Renal cortical epithelial cell (primary cell): ENCODE results near the gene PKP3. TPM values are rescaled to one million over a fixed set of nuclear protein-coding genes. Genes with fewer than 3 reads are reported as not detected.
A peak's percentile ranks its signal among the peaks of the same experiment; 100 is the strongest.
"Not testable (repeated sequence)": the region's sequence is repeated elsewhere in the genome, so short reads cannot be mapped to it uniquely, and the experiment has no call there.

Experiments used
- DNase-seq: peaks from one replicate; pipeline ENCODE4 v3.0.0-alpha.2; 2011; ENCODE audit warnings: low read depth
- total RNA-seq: library from RNA; depleted of rRNA; stranded (reverse); fragments of >200 nt; gene quantifications from 2 replicates; pipeline ENCODE4 v1.2.3, GENCODE V29; 2014

The PKP3 gene
- total RNA-seq, 1 donor from 2014 or later: 1.7 TPM

DNA sequence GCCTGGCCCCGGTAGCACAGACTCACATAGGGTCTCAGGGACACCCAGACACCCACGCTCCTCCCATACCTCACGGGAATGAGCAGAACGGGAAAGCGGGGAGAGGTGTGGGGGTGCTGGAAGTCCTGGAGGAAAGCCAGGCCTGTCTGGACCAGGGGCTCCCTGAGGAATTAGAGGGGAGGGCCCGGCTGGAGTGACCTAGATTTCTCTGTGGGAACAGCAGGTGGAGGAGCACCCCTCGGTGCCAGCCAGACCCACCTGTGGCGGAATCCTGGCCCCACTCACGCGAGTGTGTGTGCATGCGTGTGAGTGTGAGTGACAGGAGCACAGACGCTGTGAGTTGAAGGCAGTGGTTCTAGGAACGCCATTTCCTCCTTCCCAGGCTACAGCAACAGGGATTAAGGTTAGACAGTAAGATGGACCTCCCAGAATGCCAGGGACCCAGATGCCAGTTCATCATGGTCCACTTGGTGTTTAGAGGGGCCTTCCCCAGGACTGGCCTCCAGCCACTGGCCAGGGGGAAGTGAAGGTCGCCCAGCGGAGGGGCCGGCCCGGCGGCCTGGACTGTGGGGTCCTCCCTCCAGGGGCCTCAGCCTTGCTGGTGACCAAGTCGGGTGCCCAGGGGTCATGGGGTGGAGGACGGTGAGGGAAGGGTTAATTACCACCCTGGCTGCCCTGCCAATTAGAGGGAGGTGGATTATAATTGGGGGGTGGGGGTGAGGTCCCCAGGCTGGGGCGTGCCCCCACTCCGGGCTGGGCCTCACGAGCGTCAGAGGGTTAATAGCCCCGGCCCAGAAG, 1.0 kb downstream of the PKP3 start:
- no peak for DNase-seq

DNA sequence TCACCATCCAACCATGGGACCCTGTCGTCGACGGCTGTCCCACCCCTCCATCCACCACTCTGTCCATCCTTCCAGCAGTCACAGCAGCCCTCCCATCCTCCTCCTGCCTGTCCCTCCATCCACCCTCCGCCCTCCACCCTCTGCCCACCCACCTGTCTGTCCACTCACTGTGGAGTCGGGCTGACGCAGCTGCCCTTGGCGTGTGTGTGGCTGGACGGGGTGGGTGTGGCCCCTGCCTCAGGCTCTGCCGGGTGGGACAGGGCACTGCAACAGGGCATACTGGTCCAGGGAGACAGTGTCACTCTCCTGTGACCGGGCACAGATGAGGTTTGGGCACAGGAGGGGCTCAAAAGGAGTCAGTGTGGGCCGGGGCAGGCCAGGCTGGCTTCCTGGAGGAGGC, 1.9 kb downstream of the PKP3 start:
- no peak for DNase-seq

DNA sequence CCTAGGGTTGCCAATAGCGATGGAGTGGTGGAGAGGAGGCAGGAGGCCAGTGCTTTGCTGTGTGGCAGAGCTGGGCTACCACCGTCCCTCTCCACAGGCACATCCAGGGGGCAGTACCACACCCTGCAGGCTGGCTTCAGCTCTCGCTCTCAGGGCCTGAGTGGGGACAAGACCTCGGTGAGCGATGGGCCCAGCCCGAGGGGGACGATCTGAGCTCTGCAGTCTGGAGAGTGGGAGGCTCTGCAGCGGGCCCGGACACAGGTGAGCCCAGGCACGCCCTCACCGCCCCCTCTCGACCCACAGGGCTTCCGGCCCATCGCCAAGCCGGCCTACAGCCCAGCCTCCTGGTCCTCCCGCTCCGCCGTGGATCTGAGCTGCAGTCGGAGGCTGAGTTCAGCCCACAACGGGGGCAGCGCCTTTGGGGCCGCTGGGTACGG, 2.5 kb downstream of the PKP3 start:
- DNase-seq: peak; percentile 46

DNA sequence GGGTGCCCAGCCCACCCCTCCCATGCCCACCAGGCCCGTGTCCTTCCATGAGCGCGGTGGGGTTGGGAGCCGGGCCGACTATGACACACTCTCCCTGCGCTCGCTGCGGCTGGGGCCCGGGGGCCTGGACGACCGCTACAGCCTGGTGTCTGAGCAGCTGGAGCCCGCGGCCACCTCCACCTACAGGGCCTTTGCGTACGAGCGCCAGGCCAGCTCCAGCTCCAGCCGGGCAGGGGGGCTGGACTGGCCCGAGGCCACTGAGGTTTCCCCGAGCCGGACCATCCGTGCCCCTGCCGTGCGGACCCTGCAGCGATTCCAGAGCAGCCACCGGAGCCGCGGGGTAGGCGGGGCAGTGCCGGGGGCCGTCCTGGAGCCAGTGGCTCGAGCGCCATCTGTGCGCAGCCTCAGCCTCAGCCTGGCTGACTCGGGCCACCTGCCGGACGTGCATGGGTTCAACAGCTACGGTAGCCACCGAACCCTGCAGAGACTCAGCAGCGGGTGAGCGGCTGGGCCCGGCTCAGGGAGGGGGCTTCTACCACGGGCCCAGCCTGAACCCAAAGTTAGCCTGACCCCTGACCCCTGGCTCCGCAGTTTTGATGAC, 3.0 kb downstream of the PKP3 start:
- DNase-seq: peak; percentile 45

DNA sequence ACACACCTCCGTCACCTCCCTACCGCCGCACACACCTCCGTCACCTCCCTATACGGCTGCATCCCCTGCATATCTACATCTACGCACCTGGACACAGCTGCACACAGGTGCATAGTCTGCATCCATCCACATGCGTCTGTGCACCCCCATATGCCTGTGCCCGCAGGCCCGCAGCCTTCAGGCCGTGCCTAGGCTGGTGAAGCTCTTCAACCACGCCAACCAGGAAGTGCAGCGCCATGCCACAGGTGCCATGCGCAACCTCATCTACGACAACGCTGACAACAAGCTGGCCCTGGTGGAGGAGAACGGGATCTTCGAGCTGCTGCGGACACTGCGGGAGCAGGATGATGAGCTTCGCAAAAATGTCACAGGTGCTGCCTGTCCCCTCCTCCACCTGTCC, 4.8 kb downstream of the PKP3 start:
- DNase-seq: no peak

DNA sequence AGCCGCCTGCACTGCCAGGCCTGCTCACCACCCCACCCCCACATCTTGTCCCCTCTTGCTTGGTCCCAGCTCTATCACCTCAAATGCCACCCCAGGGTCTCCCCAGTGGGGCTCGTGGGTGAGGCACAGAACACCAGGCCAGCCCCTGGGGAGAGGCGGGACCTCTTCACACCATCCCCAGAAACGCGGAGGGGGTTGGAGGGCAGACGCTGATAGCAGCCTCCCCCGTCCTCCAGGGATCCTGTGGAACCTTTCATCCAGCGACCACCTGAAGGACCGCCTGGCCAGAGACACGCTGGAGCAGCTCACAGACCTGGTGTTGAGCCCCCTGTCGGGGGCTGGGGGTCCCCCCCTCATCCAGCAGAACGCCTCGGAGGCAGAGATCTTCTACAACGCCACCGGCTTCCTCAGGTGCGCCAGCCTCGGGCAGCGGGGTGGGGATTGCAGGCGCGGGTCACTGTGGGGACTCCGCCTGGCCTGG, 5.8 kb downstream of the PKP3 start:
- no peak for DNase-seq

DNA sequence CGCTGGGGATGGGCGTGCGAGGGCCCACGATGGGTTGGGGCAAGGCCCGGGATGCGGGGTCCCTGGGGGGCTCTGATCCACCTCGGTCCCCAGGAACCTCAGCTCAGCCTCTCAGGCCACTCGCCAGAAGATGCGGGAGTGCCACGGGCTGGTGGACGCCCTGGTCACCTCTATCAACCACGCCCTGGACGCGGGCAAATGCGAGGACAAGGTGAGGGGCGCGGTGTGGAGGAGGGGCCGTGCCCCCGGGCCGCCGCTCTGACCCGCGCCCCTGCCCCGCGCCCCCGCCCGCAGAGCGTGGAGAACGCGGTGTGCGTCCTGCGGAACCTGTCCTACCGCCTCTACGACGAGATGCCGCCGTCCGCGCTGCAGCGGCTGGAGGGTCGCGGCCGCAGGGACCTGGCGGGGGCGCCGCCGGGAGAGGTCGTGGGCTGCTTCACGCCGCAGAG, 6.3 kb downstream of the PKP3 start:
- no peak for DNase-seq

DNA sequence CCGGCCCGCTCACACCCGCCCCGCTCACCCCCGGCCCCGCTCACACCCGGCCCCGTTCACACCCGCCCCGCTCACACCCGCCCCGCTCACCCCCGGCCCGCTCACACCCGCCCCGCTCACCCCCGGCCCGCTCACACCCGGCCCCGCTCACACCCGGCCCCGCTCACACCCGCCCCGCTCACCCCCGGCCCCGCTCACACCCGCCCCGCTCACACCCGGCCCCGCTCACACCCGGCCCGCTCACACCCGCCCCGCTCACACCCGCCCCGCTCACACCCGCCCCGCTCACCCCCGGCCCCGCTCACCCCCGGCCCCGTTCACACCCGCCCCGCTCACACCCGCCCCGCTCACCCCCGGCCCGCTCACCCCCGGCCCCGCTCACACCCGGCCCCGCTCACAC, 7.2 kb downstream of the PKP3 start:
- not testable (repeated sequence) for DNase-seq

DNA sequence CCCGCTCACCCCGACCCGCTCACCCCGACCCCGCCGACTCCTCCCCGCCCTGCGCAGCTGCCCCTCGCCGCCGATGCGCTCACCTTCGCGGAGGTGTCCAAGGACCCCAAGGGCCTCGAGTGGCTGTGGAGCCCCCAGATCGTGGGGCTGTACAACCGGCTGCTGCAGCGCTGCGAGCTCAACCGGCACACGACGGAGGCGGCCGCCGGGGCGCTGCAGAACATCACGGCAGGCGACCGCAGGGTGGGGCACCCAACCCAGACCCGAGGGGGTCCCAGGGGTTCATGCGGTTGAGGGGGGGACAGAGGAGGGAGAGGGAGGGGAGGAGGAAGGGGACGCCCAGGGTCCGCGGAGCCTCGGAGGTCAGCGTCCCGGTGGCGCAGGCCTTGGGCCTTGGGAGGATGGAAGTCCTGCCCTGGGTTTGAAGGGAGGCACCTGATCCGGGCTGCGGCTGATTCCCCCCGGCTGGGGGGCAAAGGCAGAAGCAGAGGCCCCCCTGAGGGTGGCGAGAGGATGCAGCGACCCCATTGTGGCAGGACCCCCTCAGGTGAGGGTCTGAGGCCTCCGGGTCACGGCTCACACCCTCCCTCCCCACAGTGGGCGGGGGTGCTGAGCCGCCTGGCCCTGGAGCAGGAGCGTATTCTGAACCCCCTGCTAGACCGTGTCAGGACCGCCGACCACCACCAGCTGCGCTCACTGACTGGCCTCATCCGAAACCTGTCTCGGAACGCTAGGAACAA, 9.2 kb downstream of the PKP3 start:
- no peak for DNase-seq

DNA sequence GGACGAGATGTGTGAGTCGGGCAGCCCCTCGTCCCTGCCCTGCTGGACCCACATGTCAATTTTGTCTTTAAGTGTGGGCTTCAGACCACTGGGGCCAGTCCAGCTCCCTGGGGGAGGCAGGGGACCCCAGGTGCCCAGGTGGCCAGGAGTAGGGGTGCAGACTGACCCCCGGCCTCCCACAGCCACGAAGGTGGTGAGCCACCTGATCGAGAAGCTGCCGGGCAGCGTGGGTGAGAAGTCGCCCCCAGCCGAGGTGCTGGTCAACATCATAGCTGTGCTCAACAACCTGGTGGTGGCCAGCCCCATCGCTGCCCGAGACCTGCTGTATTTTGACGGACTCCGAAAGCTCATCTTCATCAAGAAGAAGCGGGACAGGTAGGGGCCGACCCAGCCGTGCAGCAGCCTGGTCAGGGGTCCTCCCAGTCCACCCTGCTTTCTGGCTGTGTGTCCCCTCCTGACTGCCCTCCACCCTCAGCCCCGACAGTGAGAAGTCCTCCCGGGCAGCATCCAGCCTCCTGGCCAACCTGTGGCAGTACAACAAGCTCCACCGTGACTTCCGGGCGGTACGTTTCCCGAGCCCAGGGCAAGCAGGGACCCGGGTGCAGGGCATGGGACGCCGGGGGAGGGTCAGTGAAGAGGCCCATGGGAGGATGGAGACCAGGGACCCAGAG, 9.9 kb downstream of the PKP3 start:
- no peak for DNase-seq

DNA sequence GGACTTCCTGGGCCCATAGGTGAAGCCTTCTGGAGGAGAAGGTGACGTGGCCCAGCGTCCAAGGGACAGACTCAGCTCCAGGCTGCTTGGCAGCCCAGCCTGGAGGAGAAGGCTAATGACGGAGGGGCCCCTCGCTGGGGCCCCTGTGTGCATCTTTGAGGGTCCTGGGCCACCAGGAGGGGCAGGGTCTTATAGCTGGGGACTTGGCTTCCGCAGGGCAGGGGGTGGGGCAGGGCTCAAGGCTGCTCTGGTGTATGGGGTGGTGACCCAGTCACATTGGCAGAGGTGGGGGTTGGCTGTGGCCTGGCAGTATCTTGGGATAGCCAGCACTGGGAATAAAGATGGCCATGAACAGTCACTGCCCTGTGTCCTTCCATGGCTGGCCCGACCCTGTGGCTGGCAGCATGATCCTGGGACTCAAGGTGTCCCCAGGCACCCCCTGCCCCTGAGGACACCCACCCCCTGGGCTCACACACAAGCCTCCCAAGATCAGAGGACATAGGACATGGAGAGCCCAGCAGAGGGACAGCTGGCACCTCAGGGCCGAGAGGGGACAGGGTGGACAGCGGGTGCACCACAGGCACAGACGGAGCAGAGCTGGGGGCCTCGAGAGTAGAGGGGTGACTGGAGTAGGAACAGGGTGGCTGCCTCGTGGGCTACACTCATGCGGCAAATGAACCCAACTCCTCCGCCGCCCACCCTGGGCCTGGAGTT, 10.7 kb downstream of the PKP3 start:
- no peak for DNase-seq

DNA sequence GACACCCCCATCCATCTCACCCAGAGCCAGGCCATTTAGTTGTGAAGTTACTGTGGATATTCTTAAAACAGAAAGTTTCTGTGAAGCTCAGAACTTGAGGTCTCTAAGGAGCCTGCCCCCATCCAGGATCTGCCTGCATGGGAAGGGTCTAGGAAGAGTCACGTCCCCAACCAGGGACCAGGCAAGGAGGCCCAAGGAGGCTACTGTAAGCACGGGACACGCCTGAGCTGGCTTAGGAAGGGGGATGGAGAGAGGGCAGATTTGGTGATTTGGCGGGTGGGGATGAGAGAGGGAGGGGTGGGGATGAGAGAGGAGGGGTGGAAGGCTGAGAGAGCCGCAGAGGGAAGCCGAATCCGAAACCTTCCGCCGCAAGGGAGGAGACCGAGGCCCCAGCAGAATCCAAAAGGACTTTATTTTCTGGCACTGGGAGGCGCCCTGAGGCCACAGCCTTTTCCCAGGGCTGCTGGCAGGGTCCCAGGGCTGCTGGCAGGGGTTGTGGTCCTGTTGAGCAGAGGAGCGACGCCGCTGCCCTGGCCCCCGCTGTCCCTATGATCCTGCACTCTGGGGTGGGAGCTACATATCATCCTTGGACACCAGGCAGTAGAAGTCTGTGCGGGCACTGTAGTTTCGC, 11.4 kb downstream of the PKP3 start:
- no peak for DNase-seq

DNA sequence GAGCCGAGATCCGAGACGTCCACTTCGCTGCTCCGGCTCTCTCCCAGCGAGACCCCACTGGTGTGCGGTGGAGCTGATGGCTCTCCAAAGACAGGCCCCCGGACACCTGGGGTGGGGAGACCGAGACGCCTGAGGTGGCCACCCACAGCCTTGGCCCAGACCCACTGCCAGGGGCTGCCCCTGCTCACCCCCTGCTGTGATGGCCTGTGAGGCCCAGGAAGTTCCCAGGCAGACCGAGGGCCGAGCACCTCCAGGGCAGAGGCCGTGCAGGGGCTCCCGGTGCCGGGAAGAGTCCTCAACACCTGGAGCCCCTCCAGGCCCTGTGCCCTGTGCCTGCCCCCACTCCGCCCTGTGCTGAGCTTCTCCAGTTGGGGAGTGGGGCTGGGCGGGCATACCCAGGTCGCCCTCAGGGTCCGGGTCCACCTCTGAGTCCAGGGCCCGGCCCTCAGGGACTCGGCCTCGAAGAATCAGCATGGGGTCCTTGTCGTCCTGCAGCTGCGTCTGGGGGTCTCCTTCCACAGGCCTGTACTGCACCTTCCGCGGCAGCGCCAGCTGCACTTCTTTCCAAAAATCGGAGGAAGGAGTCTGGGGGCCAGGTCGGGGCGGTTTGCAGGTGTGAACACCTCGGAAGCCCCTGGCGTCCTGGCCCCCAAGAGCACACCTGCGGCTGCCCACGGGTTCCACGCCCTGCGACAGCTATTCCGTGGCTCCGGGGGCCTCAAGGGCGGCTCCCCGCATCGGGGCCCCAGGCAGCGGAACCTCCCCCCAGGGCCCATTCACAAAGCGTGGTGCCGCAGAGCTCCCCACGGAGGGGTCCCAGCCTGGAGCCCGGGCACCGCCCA, 12.2 kb downstream of the PKP3 start:
- DNase-seq: no peak

DNA sequence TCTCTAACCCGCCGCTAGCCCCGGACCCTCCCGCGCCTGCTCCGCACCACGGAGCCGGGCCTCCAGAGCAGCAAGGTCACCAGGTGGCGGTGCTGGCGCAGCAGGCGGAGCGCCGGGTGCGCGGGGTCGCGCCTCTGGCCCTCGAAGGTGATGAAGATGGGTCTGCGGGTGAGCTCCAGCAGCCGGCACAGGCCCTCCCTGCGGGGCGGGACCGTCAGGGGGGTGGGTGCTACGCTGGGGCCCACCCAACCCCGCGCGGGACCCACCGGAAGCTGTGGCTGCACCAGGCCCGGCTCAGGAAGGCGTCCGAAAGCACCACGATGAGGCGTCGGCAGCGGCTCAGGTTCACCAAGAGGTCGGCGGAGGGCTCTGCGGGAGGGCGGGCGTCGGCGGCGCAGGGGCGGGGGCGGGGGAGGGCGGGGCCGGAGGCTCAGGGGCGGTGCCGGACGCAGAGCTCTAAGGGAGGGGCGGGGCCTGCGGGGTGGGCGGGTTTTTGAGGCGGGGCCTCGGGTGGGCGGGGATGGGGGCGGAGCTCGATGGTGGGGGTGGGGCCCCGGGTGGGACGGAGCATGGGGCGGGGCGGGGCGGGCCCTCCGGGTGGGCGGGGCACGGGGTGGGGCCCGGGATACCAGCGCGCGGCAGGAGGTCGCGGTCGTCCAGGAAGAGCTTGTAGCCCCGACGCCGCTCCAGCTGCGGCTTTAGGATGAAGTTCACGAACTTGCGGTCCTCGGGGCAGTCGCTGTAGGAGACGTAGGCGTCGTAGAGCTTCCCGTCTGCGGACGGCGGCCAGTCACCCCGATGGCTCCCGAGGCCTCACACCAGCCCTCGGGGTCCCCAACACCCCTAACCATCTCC, 13.0 kb downstream of the PKP3 start:
- DNase-seq: peak; percentile 42

DNA sequence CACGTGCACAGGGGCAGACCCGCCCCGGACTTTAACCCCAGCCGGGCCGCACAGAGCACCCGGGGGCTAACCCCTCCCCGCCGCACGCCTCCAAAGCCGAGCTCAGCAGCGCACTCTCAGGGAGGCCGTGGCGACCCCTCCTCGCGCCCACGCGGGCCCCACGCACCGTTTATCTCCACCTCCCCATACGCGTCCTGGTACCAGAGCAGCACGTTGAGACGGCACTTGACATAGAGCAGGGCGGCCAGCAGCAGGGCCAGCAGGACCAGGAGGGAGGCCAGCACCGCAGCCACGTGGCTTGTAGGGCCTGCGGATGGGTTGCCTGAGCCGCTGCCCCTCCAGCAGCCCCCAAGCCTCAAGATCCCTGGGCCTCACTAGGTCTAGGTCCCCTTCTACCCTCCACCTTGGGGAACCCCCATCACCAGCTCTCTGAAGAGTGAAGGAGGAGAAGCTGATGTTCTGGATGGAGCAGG, 13.7 kb downstream of the PKP3 start:
- no peak for DNase-seq

DNA sequence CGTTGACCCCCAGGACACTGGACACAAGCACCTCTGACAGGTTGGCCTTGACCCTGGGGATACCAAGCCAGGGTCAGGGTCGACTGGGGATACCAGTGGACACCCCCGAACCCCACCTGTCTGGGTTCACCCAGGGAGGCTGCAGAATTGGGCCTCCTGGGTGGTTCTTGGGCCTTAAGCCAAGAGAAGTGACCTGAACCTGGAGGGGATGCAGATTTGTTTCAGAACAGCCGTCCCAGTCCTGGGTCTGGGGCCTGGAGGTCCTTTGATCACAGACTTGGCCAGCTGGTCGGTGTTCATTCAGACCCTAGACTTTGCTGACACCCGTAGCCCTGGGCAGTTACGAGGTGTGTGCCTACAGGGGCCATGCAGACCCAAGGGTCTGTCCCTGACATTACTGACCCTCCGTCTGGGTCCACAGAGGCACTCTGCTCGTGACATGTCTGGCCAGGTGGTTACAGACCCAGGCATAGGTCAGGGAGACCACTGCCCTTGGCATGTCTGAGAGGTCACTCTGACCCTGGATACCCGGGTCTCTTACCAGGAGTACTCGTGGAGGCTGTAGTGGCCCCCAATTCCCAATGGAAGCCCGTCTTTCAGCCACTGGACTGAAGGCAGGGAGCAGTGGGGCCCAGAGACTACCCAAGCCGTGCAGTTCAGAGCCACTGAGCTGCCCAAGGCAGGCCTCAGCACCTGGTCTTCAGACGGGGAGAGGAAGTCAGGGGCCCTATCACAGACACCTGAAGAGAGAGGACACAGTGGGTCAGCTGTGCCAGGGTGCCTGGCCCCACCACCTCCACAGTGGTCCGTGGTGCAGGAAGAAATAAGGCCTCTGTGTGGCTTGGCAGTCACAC, 14.4 kb downstream of the PKP3 start:
- DNase-seq: no peak

DNA sequence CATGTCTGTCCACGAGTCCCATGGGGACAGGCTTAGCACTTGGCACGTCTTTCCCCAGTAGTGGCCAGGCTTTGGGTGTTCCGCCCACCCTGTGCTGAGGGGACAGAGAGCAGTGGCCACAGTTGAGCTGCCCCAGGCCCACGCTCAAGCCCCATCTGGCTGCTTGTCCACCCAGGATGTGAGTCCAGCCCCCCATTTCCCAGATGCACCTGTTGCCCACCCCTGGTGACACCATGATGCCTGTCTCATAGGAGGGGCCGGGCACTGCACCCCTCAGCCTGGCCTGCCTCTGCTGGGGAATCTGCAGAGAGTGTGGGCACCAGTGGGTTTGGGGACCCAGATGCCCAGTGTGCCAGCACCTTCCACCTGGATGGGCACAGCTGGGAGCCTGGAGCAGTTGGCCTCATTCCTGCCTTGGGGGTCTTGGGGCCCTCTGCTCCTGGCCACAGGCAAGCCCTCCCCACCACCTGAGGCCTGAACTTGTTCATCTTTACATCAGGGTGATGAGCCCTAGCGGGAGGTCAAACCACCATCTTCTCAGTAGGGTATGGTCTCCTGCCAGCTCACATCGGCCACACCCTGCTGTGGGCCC, 15.1 kb downstream of the PKP3 start:
- DNase-seq: no peak
